T-helper 22 cell (primary cell): ENCODE measurements around the gene DAZAP1.

ENCODE experiments used
- DNase-seq: peaks from one replicate; pipeline ENCODE4 v3.0.0-alpha.2; 2020; ENCODE audit warnings: low read depth

Gene DAZAP1

GRCh38 chr19:1459479-1459878, 52.1 kb downstream of the DAZAP1 start:
- DNase-seq, result no peak

- DNase-seq, result no peak
Observed at GRCh38 chr19:1460033-1460995, 52.9 kb downstream of the DAZAP1 start.

GRCh38 chr19:1461862-1462261, 54.5 kb downstream of the DAZAP1 start:
- no peak for DNase-seq

DNA sequence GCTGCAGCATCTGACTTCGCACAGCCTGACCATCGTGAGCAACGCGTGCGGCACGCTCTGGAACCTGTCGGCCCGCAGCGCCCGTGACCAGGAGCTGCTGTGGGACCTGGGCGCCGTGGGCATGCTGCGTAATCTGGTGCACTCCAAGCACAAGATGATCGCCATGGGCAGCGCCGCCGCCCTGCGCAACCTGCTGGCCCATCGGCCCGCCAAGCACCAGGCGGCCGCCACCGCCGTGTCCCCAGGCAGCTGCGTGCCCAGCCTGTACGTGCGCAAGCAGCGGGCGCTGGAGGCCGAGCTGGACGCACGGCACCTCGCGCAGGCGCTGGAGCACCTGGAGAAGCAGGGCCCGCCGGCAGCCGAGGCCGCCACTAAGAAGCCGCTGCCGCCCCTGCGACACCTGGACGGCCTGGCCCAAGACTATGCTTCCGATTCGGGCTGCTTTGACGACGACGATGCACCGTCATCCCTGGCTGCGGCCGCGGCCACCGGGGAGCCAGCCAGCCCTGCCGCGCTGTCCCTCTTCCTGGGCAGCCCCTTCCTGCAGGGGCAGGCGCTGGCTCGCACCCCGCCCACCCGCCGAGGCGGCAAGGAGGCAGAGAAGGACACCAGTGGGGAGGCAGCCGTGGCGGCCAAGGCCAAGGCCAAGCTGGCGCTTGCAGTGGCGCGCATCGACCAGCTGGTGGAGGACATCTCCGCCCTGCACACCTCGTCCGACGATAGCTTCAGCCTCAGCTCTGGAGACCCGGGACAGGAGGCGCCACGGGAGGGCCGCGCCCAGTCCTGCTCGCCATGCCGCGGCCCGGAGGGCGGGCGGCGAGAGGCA, 58.0 kb downstream of the DAZAP1 start:
- DNase-seq, result no peak

- no peak for DNase-seq
Observed at GRCh38 chr19:1466018-1466460, 58.7 kb downstream of the DAZAP1 start.

- no peak for DNase-seq
Observed at GRCh38 chr19:1466461-1467214, 59.3 kb downstream of the DAZAP1 start.

GRCh38 chr19:1467215-1467489, 59.8 kb downstream of the DAZAP1 start:
- no peak for DNase-seq

- no peak for DNase-seq
Observed at GRCh38 chr19:1467490-1468273, 60.3 kb downstream of the DAZAP1 start.

- DNase-seq, result no peak
Observed at GRCh38 chr19:1468274-1468820, 61.0 kb downstream of the DAZAP1 start.

GRCh38 chr19:1468821-1469254, 61.5 kb downstream of the DAZAP1 start:
- no peak for DNase-seq

- no peak for DNase-seq
Observed at GRCh38 chr19:1469255-1470054, 62.1 kb downstream of the DAZAP1 start.

GRCh38 chr19:1470055-1470304, 62.6 kb downstream of the DAZAP1 start:
- DNase-seq, result no peak

DNA sequence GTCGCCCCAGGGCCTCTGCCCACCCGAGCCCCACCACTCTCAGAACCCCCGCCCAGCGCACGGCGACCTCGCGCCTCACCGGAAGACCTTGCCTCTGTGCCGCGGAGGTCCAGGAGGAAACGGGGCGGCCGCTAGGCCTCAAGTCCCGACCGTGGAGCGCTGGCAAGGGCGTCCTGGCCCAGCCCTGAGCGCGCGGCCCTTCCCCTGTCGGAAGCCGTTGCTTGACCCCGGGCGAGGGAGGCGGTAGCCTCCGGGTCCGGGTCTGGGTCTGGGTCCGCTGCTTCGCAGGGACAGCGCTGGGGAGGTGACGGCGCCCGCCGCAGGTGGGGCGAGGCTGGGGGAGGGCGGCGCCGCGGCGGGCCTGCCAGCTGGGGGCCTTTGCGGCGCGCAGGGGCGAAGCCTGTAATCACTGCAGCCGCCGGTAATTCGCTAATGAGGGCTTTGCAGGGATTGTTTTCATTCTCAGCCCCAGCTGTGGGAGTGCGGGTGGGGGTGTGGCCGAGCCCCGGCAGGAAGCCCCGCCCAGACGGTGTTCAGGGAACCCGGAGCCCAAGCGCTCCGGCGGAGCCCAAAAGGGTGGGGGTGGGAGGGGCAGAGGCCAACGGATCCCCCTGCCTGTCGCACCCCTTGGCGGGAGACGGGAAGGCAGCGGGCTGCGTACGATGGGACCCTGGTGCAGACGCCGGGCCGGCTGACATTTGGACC, 63.1 kb downstream of the DAZAP1 start:
- peak; percentile 52 for DNase-seq

- DNase-seq, result no peak
Observed at GRCh38 chr19:1471010-1471514, 63.7 kb downstream of the DAZAP1 start.

GRCh38 chr19:1471515-1472160, 64.3 kb downstream of the DAZAP1 start:
- no peak for DNase-seq

- DNase-seq, result no peak
Observed at GRCh38 chr19:1472231-1473084, 65.1 kb downstream of the DAZAP1 start.

GRCh38 chr19:1473085-1473851, 65.9 kb downstream of the DAZAP1 start:
- no peak for DNase-seq
